Sigmoid colon (tissue), 7 donors: ENCODE data around the gene MT4. TPM values are rescaled to one million over a fixed set of nuclear protein-coding genes. Genes with fewer than 3 reads are reported as not detected.

ENCODE experiments used
- DNase-seq: peaks from one replicate; pipeline ENCODE4 v3.0.0-alpha.2; 2019
- H3K27ac ChIP-seq, 4 donors: fragments of 200-600 bp; sonication (generic); one replicate each; pipeline ENCODE4 v1.5.1; 2016 to 2019; ENCODE audit warnings: mild to moderate bottlenecking in 1 of 4
- H3K27me3 ChIP-seq, 3 donors: fragments of 200-600 bp; sonication (generic); one replicate each; pipeline ENCODE4 v1.5.1; 2019; ENCODE audit warnings: mild to moderate bottlenecking in 1 of 3
- H3K36me3 ChIP-seq, 4 donors: fragments of 200-600 bp; sonication (generic); one replicate each; pipeline ENCODE4 v1.5.1; 2016 to 2019
- H3K4me1 ChIP-seq, 4 donors: fragments of 200-600 bp; sonication (generic); one replicate each; pipeline ENCODE4 v1.5.1; 2017 to 2019
- H3K4me3 ChIP-seq, 4 donors: fragments of 200-600 bp; sonication (generic); one replicate each; pipeline ENCODE4 v1.5.1; 2017 to 2019; ENCODE audit warnings: mild to moderate bottlenecking in 2 of 4, moderate library complexity in 1 of 4
- H3K9me3 ChIP-seq, 4 donors: fragments of 200-600 bp in 3 of 4; sonication (generic) in 3 of 4; one replicate each; pipeline versions ENCODE4 v1.5.1 to v1.6.1; 2013 to 2019
- EP300 ChIP-seq, 4 donors: sonication (generic); formaldehyde crosslinking; IDR thresholded peaks; one replicate each; pipeline ENCODE4 v1.6.1; 2017; ENCODE audit warnings: antibody characterized with exemption in 4 of 4
- POLR2A ChIP-seq, 2 donors: fragments of 450-650 bp; IDR thresholded peaks; one replicate each; pipeline ENCODE4 v1.6.1; 2016; ENCODE audit warnings: antibody characterized with exemption in 2 of 2, mild to moderate bottlenecking in 2 of 2, moderate library complexity in 2 of 2
- POLR2AphosphoS5 ChIP-seq, 4 donors: sonication (generic); formaldehyde crosslinking; IDR thresholded peaks; one replicate each; pipeline ENCODE4 v1.6.1; 2017; ENCODE audit warnings: antibody characterized with exemption in 4 of 4
- WGBS, 2 donors: extraction: QIAGEN DNeasy Blood & Tissue Kit; methylation state at CpG; one replicate each; pipeline ENCODE4 v1.1.7; 2013; 5-methylcytosine and 5-hydroxymethylcytosine counted together
- intact Hi-C: fragments of 100-400 bp; cut with DNase I; formaldehyde crosslinking; loops from one replicate; pipeline ENCODE4 v1.15.1; 2023
- polyA plus RNA-seq, 3 donors: library from polyadenylated mRNA; stranded (reverse); fragments of 200-250 nt; gene quantifications; one replicate each; pipeline ENCODE4 v1.2.3, GENCODE V29; 2013
- total RNA-seq, 4 donors: library from RNA; depleted of rRNA; stranded (reverse); fragments of >200 nt; gene quantifications; one replicate each; pipeline ENCODE4 v1.1.0, GENCODE V29; 2016
- TF ChIP-seq, protein P1 (sequence below), 4 experiments: fragments of 450-650 bp in 3 of 4; fragments of 200-600 bp in 1 of 4; IDR thresholded peaks; one replicate each; pipeline ENCODE4 v1.5.1; 2016 to 2019; ENCODE audit warnings: antibody characterized with exemption in 4 of 4, mild to moderate bottlenecking in 3 of 4, moderate library complexity in 2 of 4
- donor health status: healthy with polysubstance abuse.
- donor health status: Bipolar disorder and iron deficiency.
- donor health status: healthy.

The MT4 gene
- total and polyA plus RNA-seq, 7 donors, result not detected

GRCh38 chr16:56610017-56610608, 45.2 kb downstream of the MT4 start:
- 8 to 23% methylated on average over 10 of the region's 10 CpGs for WGBS, 2 donors
- Histone ChIP-seq H3K4me3 (peak overlapping the region; percentile 47 to 62 (median 54)), H3K27me3 (no peaks in the 10 kb centered on the region), H3K4me1 (peaks cover 0 to 44% (median 44%) of the 10 kb centered on the region in 4 donors), H3K27ac (peak overlapping the region; percentile 86 to 93 (median 89)), H3K36me3 (no peaks in the 10 kb centered on the region), H3K9me3 (no peaks in the 10 kb centered on the region)
- intact Hi-C loops, result no loop called here
- TF ChIP-seq, protein P1, sequence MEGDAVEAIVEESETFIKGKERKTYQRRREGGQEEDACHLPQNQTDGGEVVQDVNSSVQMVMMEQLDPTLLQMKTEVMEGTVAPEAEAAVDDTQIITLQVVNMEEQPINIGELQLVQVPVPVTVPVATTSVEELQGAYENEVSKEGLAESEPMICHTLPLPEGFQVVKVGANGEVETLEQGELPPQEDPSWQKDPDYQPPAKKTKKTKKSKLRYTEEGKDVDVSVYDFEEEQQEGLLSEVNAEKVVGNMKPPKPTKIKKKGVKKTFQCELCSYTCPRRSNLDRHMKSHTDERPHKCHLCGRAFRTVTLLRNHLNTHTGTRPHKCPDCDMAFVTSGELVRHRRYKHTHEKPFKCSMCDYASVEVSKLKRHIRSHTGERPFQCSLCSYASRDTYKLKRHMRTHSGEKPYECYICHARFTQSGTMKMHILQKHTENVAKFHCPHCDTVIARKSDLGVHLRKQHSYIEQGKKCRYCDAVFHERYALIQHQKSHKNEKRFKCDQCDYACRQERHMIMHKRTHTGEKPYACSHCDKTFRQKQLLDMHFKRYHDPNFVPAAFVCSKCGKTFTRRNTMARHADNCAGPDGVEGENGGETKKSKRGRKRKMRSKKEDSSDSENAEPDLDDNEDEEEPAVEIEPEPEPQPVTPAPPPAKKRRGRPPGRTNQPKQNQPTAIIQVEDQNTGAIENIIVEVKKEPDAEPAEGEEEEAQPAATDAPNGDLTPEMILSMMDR (IDR thresholded peaks at IDR 0.05), result no peak
- TF ChIP-seq EP300 (IDR thresholded peaks at IDR 0.05) (peak in 2 of 4 donors; percentile 48 to 79), POLR2A (IDR thresholded peaks at IDR 0.05) (no peak), POLR2AphosphoS5 (IDR thresholded peaks at IDR 0.05) (peak; percentile 15 to 81 (median 60))
- DNase-seq, result peak; percentile 83

DNA sequence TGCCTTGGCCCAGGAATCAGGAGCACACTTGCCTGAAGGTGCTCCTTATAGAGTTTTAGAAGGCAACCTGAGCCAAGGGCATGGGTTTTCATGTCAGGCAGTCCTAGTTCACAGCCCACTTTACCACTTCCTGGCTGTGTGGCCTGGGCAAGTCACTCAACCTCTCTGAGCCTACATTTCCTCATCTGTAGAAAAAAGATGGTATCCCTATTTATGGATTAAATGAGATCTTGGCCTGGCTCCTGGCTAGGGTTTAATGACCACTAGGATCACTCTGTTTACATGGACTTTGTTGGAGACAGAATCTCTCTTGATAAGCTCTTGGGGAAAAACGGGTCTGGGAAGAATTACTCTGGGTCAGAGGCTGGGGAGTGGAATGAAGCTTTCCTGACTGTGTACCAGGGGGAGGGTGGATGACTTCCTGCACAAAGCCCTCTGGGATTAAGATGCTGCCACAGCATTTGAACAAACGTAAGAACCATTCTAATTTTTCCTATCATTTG, 45.8 kb downstream of the MT4 start:
- no peaks in the 10 kb centered on the region for H3K9me3 ChIP-seq
- peak overlapping the region; percentile 86 to 93 (median 89) for H3K27ac ChIP-seq
- no peaks in the 10 kb centered on the region for H3K27me3 ChIP-seq
- DNase-seq, result no peak
- 35 to 44% methylated on average over 2 of the region's 2 CpGs for WGBS, 2 donors
- H3K4me1 ChIP-seq, result peaks cover 0 to 44% (median 43%) of the 10 kb centered on the region in 4 donors
- H3K36me3 ChIP-seq, result no peaks in the 10 kb centered on the region
- TF ChIP-seq POLR2A (IDR thresholded peaks at IDR 0.05) (no peak), EP300 (IDR thresholded peaks at IDR 0.05) (no peak), POLR2AphosphoS5 (IDR thresholded peaks at IDR 0.05) (no peak)
- TF ChIP-seq, protein P1 (IDR thresholded peaks at IDR 0.05), result no peak
- intact Hi-C loops, result no loop called here
- H3K4me3 ChIP-seq, result peak overlapping the region in 2 of 4 donors; percentile 59 to 62

- 81 to 89% methylated on average over 2 of the region's 2 CpGs for WGBS, 2 donors
- no peak for DNase-seq
- H3K27ac ChIP-seq, result peak overlapping the region; percentile 86 to 93 (median 89)
- intact Hi-C loops, result no loop called here
- peaks cover 0 to 41% (median 36%) of the 10 kb centered on the region in 4 donors for H3K4me1 ChIP-seq
- no peaks in the 10 kb centered on the region for H3K9me3 ChIP-seq
- H3K36me3 ChIP-seq, result no peaks in the 10 kb centered on the region
- H3K27me3 ChIP-seq, result no peaks in the 10 kb centered on the region
- TF ChIP-seq, protein P1 (IDR thresholded peaks at IDR 0.05), result no peak
- TF ChIP-seq EP300 (IDR thresholded peaks at IDR 0.05) (peak in 1 of 4 donors; percentile 44), POLR2AphosphoS5 (IDR thresholded peaks at IDR 0.05) (peak in 3 of 4 donors; percentile 36 to 51 (median 48))
- H3K4me3 ChIP-seq, result no peak overlapping the region
Measured at GRCh38 chr16:56611281-56611833, 46.5 kb downstream of the MT4 start.

GRCh38 chr16:56613706-56614105, 48.8 kb downstream of the MT4 start:
- peaks cover 0 to 34% (median 26%) of the 10 kb centered on the region in 4 donors for H3K4me1 ChIP-seq
- no peak for DNase-seq
- intact Hi-C loops, result no loop called here
- no peaks in the 10 kb centered on the region for H3K27me3 ChIP-seq
- TF ChIP-seq POLR2AphosphoS5 (IDR thresholded peaks at IDR 0.05), result no peak
- TF ChIP-seq POLR2A (IDR thresholded peaks at IDR 0.05), result no peak
- no peak for TF ChIP-seq EP300 (IDR thresholded peaks at IDR 0.05)
- TF ChIP-seq, protein P1 (IDR thresholded peaks at IDR 0.05), result no peak
- no peaks in the 10 kb centered on the region for H3K9me3 ChIP-seq
- H3K27ac ChIP-seq, result no peak overlapping the region
- no peak overlapping the region for H3K4me3 ChIP-seq
- no peaks in the 10 kb centered on the region for H3K36me3 ChIP-seq
